GM10847 (cell line): Measurements from ENCODE around the gene DYNLL1.

Source experiments
- POLR2A ChIP-seq: IDR thresholded peaks from 2 replicates; pipeline ENCODE4 v1.6.1; 2011; ENCODE audit not compliant: insufficient read length; ENCODE audit errors: extremely low read depth

Gene DYNLL1

DNA sequence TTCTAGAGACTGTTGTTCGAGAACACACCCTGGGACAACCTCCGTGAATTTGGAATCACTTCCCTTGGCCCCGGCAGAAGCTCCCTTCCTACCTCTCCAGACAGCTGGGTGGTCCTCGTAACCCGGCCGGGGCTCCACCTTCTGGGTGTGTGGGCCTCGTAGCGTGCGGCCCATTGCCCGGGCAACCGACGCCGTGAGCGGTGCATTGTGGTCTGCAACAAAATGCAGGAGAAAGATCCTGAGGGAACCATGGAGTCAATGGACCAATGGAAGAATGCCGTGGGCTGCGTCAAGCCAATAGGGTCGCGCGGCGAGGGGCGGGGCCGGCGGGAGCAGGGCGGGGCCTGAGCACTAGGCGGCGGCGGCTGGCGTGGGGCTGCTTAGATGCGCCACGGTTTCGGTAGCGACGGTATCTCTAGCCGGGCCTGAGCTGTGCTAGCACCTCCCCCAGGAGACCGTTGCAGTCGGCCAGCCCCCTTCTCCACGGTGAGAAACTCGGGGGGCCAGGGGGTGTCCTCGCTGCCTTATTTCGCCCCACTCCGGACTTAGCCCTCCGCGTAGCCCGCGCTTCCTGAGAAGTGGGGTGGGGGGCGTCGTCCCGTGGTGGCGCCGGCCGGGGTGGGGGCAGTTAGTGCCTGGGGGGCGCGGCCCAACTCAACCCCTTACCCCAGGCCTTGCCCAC is at the start of gene DYNLL1:
TSS of gene DYNLL1 (plus strand) at position 383 of the 682 bp plus-strand sequence. CDS start 309 bp downstream, outside the sequence.
- peak; percentile 95 for TF ChIP-seq POLR2A

DNA sequence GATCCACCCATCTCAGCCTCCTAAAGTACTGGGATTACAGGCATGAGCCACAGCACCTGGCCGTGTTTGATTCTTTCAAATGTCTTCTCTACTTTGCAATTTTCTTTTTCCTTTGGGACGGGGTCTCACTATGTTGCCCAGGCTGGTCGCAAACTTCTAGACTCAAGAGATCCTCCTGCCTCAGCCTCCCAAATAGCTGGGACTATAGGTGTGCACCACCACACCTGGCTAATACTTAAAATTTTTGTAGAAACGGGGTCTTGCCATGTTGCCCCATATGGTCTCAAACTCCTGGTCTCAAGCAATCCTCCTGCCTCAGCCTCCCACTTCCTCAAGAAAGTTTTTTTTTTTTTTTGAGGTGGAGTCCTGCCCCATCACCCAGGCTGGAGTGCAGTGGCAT is 47.9 kb upstream of the DYNLL1 start:
- no peak for TF ChIP-seq POLR2A

- no peak for TF ChIP-seq POLR2A
Measured at GRCh38 chr12:120453060-120453750, 42.7 kb upstream of the DYNLL1 start.

- TF ChIP-seq POLR2A, result no peak
Measured at GRCh38 chr12:120453977-120454376, 41.9 kb upstream of the DYNLL1 start.

- no peak for TF ChIP-seq POLR2A
Measured at GRCh38 chr12:120455302-120455701, 40.6 kb upstream of the DYNLL1 start.

DNA sequence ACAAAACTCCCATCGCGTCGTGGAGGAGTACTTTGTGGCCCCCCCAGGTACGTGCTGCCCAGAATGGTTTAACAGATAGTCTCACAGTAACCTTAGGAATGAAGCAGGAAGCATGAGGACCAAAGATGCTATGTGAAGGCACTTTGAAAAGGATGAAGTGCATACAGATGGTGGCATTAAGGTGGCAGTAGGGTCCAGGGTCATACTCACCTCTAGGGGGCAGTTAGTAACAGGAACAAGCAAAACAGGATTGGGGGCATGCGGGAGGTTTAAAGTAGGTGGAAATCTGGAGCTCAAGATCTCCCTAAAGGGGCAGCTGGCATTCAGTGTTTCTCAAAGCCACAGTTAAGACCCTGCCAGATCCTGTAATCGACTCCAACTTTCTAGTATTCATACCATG is 38.8 kb upstream of the DYNLL1 start:
- no peak for TF ChIP-seq POLR2A

GRCh38 chr12:120460157-120460556 is 35.8 kb upstream of the DYNLL1 start:
- TF ChIP-seq POLR2A, result no peak

- TF ChIP-seq POLR2A, result no peak
Measured at GRCh38 chr12:120462099-120462640, 33.7 kb upstream of the DYNLL1 start.

DNA sequence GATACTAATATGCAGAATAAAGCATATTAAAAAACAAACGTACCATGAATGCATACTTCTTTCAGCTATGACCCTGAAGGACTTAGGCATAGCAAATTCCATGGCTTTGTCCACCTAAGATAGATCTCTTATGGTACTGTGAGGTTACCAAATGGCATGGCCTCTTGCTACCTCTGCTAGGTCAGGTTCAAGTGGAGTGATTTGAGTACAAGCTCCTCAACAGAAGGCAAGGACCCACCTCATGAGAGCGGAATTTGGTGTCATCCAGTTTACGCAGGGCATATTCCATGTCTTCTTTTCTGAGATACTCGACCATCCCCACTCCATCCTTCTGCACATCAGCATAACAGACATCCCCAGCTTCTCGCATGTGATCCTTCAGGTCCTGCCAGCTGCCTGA is 32.2 kb upstream of the DYNLL1 start:
- TF ChIP-seq POLR2A, result no peak

DNA sequence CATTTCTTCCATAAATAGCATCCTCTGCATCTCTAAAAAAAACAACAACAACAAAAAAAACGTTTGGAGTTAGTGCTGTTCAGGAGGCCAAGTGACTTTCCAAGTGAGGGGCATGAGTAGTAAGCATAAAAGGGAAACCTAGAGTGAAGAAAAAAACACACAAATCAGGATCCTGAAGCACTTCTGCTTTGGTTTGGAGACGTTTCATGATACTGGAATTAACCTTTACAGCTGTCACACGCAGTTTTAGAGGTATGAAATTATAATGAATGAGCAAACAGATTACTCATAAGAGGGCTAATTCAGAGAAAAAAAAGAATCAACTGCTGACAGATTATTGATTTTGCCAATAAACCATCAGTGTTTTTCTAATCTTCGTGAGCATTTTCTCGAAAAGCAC is 30.2 kb upstream of the DYNLL1 start:
- TF ChIP-seq POLR2A, result no peak

- TF ChIP-seq POLR2A, result no peak
Measured at GRCh38 chr12:120466560-120467315, 29.2 kb upstream of the DYNLL1 start.

DNA sequence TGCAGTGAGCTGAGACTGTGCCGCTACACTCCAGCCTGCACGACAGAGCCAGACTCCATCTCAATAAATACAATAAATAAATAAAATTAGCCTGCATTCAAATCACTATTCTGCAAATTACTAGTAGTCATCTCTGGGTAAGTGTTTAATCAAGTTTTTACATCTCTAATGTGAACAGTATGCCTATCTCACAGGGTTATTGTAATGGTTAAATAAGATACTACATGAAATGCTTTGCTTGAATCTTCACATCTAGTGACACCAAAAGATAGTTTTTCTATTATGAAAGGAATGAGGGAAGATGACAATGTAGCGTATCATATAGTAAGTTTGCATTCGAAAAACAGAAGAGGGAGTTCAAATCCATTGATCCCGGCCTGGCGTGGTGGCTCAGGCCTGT is 28.5 kb upstream of the DYNLL1 start:
- no peak for TF ChIP-seq POLR2A

DNA sequence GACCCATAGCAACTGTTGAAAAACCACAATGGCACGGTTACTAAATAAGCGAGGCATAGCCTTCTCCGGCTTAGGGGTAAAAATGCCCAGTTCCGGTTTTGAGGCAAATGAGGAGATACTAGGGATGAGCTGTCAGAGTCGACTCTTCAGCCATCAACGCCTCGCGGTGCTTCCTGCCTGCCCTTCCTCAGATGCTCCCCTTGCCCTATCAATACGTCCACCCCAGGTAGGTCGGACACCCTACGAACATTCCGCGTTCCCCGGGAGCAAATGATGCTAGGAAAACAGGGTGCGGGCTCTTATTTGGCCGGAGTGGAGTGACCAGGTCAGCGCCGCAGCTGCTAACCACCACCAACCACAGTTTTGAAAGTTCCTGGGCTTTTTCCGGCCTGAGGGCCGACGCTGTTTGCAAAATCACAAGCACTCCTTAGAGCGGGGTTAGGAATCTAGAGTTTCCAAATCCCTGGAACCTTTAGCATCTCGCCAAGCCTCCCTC is 27.5 kb upstream of the DYNLL1 start:
- TF ChIP-seq POLR2A, result no peak

DNA sequence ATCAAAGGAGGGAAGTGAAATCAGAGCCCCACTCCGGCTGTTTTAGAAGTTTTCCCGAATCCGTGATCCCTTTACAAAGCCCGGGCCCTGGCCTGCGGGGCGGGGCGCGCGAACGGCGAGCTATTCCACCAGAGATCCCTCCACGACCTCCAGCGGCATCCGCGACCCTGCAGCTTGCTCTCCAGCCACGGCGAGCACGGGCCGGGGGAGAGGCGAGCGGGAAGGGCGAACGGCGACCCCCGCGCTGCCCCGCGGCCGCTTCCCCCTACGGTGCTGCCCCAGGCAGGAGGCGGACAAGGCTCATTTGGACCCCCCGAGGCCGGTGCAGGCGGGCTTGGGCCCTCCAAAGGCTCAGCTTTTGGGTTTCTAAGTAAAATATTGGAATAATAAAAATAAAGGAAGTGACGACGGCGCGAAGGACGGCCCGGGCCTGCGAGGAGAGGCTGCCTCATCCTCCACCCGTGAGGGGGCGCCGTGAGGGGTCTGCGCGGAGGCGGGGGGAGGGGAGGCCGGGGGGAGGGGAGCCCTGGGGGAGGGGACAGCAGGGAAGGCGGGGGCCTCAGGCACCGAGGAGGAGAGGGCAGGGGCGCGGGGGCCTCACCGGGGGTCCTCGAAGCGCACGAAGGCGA is 27.0 kb upstream of the DYNLL1 start:
- no peak for TF ChIP-seq POLR2A
